Measurements from ENCODE around the gene NFIC.
A peak's percentile ranks its signal among the peaks of the same experiment; 100 is the strongest.
"Not testable (repeated sequence)": the region's sequence is repeated elsewhere in the genome, so short reads cannot be mapped to it uniquely, and the experiment has no call there.

Gene NFIC

GRCh38 chr19:3494051-3494450, 127.7 kb downstream of the NFIC start:
- DNase-seq (ENCODE audit: low read depth), result no peak

GRCh38 chr19:3494559-3494958, 128.2 kb downstream of the NFIC start:
- DNase-seq (ENCODE audit: low read depth), result peak; percentile 44

DNA sequence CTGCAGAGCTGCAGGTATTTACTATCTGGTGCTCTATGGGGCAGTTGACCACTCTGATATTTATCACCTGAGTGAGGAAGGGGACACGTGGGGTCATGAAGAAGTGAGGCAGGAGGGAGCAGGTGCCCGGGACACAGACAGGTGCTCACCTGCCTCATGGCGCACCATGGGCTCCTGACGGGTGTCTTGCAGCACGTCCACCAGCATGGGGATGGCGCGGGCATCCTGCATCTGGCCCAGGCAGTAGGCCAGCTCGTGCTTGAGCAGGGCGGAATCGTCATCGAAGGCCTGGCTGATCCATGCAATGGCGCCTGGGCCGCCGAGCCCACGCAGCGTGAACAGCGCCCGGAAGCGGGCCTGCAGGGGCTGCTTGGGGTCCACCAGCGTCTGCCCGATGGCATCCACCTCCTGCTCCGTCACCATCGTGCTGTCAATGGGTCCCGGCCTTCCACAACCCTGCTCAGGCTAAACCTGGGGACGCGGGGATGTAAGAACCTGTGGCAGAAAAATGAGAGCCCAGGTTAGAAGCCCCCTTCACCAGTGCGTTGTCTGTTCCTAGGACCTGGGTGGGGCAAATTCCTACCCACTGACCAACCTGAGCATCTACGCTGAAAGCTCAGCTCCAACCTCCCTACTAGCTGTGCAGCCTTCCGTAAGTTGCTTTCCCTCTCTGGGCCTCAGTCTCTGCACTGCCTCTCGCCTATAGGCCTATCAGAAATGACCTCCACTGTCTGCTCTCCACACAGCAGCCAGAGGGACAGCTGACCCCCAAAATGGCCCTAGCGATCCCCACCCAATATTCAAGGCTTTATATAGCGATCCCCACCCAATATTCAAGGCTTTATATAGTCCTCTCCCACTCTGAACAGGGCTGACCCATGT, 130.2 kb downstream of the NFIC start:
- no peak for DNase-seq (ENCODE audit: low read depth)

- DNase-seq (ENCODE audit: low read depth), result no peak
Measured at GRCh38 chr19:3497757-3498520, 131.6 kb downstream of the NFIC start.

- DNase-seq (ENCODE audit: low read depth), result no peak
Measured at GRCh38 chr19:3499738-3500428, 133.5 kb downstream of the NFIC start.

- peak; percentile 89 for DNase-seq (ENCODE audit: low read depth)
Measured at GRCh38 chr19:3500429-3501101, 134.2 kb downstream of the NFIC start, which contains the start of gene DOHH. DOHH (minus strand) TSS chr19:3500674; CDS start chr19:3496814, 3,860 bp downstream.

DNA sequence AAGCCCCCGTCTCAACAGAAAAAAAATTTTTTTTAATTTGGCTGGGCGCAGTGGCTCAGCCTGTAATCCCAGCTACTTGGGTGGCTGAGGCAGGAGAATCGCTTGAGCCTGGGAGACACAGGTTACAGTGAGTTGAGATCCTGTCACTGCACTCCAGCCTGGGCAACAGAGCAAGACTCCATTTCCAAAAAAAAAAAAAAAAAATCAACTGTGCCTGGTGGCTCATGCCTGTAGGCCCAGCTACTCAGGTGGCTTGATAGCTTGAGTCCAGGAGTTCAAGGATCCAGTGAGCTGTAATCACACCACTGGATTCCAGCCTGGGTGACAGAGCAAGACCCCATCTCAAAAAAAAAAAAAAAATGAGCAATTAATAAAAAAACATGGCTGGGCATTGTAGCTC, 135.4 kb downstream of the NFIC start:
- DNase-seq (ENCODE audit: low read depth), result no peak

DNA sequence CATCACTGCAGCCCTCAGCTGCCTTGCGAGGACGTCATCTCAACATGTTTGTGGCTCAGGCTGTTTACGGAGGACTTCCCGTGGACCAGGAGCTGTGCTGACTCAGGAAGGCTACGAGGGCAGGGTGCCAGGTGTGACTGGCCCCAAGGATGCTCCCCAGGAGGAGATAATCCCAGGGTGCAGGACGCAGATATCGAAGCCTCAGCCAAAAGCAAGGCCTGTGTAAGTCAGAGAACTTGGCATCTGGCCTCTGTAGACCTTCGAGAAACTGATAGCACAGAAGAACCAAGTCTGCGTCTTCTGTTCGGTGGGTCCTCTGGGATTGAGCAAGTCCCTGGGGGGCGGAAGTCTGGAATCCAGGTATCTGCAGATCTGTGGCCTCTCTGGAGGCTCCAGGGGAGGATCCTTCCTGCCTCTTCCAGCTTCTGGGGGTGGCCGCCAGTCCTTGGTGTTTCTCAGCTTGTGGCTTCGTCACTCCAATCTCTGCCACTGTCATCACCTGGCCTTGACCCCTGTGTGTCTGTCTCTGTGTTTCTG, 136.7 kb downstream of the NFIC start:
- DNase-seq (ENCODE audit: low read depth), result no peak

GRCh38 chr19:3504735-3505134, 138.4 kb downstream of the NFIC start:
- no peak for DNase-seq (ENCODE audit: low read depth)

DNA sequence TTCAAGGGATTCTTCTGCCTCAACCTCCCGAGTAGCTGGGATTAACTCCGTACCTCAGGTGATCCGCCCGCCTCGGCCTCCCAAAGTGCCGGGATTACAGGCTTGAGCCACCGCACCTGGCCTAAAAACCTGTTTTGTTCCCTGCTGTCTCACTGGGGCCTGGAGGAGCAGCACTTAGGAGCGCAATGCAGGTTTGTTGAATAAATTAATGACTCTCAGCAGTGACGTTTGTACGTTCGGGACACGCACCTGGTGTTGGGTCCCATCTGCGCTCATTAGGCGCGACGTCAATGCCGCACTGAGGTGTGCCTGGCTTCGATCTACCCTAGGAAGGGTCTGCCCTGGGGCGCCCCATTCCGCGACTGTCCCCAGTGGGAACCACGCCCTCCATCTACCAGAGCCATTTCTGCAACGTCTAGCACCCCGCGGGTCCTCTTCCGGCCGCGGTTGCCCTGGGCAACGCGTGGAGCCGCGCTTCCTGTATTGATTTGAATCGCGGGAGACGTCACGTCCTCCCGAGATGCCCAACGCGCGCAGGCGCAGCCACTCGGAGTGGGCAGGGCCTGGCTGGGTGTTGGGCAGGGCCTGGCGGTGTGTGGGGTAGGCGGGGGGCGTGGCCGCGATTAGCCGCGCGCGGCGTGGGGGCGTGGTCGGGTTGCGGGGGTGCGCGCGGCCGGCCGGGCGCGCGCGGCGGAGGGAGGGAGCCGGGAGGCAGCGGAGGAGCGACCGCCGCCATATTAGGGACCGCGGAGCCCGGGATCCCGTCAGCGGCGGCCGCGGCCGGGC, 139.4 kb downstream of the NFIC start, which contains the start of gene FZR1:
Gene FZR1 (plus strand): TSS at position 714 of the 786 bp plus-strand sequence. CDS start 16,679 bp downstream, outside the sequence.
- DNase-seq (ENCODE audit: low read depth), result peak; percentile 100

DNA sequence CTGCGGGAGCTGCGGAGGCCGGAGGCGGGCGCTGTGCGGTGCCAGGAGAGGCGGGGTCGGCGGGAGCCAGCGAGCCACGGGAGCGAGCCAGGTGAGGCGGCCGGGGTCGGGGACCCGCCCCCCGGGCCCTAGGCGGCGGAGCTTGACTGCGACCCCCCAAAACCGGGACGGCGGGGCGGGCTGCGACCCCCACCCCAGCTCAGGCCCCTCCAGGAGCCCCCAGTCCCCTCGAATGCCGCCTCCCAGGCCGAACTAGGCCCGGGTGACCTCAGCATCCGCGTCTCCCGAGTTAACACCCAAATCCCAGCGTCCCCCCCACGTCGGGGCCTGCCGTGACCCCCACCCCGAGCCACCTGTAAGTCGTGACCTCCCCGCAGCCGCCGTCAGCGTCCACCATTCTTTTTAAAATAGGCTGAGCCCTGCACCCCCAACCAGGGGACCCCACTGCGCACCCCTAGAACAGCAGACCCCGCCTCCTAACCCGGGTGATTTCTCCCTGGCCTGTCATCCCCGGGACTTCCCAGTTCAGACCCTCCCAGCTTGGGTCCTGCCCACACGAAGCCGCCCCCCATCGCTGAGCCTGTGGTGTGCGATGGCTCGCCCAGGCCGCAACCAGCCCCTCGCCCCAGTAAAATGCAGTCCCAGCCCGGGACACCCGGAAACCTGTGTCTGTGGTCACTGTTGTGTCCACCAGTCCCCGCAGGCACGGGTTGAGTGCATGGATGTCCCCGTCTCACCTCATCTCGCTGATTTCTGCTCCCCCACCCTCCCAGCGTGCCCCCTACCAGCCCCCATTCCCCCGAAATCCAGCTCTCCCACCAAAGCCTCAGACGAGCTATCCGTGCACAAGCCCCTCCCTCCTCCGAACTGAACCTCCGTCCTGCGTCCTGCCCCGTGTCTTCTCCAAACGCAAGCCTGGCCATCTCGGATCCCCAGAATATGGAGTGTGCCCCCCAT, 140.3 kb downstream of the NFIC start:
- DNase-seq (ENCODE audit: low read depth), result no peak

DNA sequence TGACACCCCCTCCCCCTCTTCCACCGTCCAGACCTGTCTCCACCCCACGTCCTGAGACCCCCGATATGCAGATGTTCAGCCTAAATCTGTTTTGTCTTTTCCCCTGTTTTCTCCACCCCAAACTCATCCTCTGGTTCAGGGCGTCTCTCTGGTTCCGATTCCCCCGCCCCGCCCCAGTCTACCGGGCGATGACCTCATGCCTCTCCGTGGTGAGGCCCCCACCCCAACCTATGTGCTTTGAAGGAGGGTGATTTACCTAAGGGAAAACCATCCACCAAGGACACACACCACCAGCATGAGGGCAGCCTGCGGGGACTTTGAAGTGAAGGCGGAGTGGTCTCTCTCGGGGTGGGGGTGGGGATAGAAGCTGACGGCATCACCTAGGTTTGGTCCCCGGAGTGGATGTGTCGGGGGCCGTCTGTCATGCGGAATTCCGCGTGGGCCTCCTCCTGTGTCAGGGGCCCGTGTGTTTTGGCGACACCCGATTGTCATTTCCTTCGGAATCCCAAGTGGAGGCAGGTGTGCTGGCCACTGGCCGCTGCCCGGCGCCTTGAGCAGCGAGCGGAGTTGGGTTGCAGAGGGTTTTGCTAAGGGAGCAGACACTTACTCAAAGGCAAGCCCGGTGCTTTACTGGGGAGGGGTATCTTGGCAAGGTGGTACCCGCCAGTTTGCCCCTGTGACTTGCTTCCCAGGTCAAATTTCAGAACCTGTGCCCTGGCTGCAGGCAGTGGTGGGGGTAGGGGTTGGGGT, 141.2 kb downstream of the NFIC start:
- DNase-seq (ENCODE audit: low read depth), result peak; percentile 27

- not testable (repeated sequence) for DNase-seq (ENCODE audit: low read depth)
Measured at GRCh38 chr19:3508121-3508661, 141.8 kb downstream of the NFIC start.

DNA sequence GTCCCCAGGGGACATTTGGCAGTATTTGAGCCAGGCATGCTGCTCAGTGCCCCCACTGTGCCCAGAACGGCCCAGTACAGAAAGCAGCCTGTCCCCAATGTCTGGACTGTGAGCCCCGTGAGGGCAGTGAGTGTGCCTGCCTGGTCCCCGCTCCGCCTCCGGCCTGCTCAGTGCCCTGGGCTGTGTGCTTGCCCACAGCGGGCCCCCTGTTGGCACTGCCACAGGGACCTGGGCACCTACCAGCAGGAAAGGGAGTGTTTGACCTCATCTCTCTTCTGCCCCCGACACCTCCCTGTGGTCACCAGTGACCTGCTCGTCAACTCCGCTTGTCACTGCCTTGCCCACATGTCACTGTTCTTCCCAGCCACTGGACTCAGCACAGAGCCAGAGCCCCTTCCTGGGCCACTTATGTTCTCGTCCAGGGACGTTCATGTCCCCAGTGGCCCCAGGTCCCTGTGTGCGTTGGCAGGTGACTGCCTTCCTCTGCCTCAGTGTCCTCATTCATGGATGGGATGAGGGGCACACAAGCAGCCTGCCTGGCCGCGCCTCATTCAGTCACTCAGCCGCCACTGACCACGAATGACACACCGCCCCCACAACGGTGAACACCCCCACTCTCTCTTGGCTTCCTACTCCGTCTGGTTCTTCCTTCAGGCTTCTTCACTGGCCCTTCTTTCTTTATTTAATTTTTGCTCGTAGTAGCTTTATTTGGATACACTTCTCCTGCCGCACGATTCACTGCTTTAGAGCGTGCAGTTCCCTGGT, 142.6 kb downstream of the NFIC start:
- no peak for DNase-seq (ENCODE audit: low read depth)

DNA sequence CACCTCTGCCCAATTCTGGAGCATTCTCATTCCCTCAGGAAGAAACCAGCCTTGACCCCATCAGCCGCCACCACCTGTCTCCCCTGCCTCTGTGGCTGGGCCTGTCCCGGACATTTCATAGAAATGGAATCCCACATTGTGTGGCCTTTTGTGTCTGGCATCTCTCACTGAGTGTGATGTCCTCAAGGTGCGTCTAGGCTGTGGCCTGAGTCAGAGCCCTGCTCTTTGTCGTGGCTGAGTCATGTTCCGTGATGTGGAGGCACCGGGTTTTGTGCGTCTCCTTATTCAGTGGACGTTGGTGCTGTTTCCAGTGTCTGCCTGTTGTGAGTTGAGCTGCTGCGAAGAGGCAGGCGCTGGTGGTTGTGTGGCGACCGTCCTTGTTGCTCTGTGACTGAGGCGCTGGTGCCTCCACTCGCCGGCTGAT, 143.2 kb downstream of the NFIC start:
- DNase-seq (ENCODE audit: low read depth), result no peak

DNA sequence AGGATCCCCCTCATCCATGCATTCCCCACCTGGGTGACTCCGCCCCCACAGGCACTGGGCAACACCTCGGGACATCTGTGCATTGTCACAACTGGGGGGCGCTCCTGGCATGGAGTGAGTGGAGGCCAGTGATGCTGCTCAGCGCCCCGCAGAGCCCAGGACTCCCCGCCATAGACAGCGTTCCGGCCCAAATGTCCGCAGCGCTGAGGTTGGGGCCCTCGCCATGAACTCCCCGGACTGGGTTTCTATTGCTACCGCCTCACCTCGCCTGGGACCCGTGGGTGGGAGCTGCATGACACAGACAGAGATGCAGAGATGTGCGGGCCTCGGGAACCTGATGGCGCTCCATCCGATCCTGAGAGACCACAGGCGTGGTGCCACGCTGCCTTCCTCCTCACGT, 144.3 kb downstream of the NFIC start:
- DNase-seq (ENCODE audit: low read depth), result no peak

DNA sequence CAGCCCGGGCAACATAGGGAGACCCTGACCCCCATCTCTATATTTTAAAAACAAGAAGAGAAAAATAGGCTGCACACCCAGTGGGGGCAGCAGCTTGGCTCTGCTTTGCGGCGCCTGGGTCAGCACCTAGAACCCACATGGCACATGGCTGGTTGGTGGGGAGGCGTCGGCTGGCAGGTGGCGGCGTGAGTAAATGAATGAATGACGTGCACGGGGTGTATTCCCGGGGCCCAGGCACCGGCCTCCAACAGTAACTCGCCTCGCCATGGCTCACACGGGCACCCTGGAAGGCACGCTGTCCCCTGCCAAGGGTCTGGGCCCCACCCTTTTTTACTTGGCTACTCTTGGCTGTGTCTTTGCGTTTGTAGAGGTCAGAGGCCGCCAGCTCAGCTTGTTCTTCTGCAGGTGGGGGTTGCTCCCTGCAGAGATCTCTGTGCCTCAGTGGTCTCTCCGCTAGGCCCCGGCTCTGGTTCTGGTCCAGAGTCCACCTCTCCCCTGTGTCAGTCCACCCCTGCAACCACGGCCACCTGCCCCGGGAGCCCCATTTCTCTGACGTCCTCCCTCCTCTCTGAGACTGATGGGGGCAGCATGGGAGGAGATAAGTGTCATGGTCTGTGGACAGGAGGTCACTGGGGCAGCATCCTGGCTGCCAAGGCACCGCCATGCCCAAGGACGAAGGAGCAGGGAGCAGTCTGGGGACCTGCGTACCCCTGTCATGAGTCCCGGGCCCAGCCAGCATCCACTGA, 145.3 kb downstream of the NFIC start:
- no peak for DNase-seq (ENCODE audit: low read depth)

All from activated T-helper 9 cell treated with anti-CD3 and anti-CD28 coated beads, Interleukin-2, amount 50 U/mL, for 16 hours (primary cell).